Measurements from ENCODE around the gene COL6A2. TPM values are rescaled to one million over a fixed set of nuclear protein-coding genes. Genes with fewer than 3 reads are reported as not detected.

The COL6A2 gene
- total and polyA plus RNA-seq, 8 donors, result 362 to 647 (median 447) TPM

DNA sequence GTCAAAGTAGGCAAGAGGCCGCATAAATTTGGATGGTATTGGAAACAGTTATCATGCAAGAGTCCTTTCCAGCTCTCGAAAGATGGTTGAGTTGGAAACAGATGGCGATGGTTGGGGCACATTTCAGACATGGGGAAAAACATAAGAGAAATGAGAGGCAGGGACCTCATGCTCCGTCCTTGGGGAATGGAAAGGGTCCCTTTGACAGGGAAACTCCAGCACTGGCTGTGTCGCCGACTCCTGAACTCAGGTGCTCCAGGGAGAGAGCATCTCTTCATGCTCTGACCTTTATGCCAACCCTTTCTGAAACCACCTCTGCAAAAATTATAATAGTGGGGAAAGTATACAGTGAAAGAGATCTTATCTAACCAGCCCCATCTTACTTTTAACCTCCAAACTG lies 36.8 kb upstream of the COL6A2 start:
- Histone ChIP-seq H3K27ac (peak overlapping the region in 1 of 2 donors; percentile 71), H3K9me3 (peaks cover 0 to 11% of the 10 kb centered on the region in 2 donors), H3K4me3 (no peak overlapping the region), H3K4me1 (peaks cover 8% of the 10 kb centered on the region in 2 donors), H3K27me3 (peaks cover 0 to 76% of the 10 kb centered on the region in 2 donors), H3K36me3 (no peaks in the 10 kb centered on the region)
- TF ChIP-seq, protein P1, sequence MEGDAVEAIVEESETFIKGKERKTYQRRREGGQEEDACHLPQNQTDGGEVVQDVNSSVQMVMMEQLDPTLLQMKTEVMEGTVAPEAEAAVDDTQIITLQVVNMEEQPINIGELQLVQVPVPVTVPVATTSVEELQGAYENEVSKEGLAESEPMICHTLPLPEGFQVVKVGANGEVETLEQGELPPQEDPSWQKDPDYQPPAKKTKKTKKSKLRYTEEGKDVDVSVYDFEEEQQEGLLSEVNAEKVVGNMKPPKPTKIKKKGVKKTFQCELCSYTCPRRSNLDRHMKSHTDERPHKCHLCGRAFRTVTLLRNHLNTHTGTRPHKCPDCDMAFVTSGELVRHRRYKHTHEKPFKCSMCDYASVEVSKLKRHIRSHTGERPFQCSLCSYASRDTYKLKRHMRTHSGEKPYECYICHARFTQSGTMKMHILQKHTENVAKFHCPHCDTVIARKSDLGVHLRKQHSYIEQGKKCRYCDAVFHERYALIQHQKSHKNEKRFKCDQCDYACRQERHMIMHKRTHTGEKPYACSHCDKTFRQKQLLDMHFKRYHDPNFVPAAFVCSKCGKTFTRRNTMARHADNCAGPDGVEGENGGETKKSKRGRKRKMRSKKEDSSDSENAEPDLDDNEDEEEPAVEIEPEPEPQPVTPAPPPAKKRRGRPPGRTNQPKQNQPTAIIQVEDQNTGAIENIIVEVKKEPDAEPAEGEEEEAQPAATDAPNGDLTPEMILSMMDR (IDR thresholded peaks at IDR 0.05), result no peak
- DNase-seq (peak in 1 of 4 donors; percentile 21), ATAC-seq (no peak)
- intact Hi-C loops (cut with DNase I), result no loop called here

GRCh38 chr21:46061518-46061917 lies 36.4 kb upstream of the COL6A2 start:
- Histone ChIP-seq H3K9me3 (peaks cover 0 to 11% of the 10 kb centered on the region in 2 donors), H3K4me3 (no peak overlapping the region), H3K27me3 (peaks cover 0 to 76% of the 10 kb centered on the region in 2 donors), H3K27ac (peak overlapping the region in 1 of 2 donors; percentile 71), H3K4me1 (peaks cover 8 to 12% of the 10 kb centered on the region in 2 donors), H3K36me3 (no peaks in the 10 kb centered on the region)
- ATAC-seq, result no peak
- no peak for DNase-seq
- TF ChIP-seq, protein P1 (IDR thresholded peaks at IDR 0.05), result no peak
- intact Hi-C loops (cut with DNase I), result no loop called here

DNA sequence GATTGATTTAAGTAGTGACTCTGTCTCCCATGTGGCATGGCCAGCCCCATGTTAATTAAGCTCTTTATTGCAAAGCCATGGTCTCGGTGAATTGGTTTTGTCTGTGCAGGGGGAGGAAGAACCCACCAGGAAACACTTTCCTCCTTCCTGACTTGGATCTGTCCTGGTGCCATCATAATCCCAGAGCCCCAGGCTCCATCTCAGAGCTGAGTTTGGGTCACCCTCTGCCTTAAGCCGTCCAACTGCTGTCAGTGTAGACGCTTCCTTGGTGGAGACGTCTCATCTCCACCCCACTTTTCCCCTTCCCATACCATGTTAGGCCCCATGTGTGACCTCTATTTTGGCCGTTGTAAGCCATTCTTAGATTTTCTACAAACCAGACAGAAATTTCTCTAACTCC lies 36.0 kb upstream of the COL6A2 start:
- TF ChIP-seq, protein P1 (IDR thresholded peaks at IDR 0.05), result no peak
- intact Hi-C loops (cut with DNase I), result no loop called here
- ATAC-seq (no peak), DNase-seq (peak in 1 of 4 donors; percentile 10)
- H3K4me3 ChIP-seq, result no peak overlapping the region
- H3K27ac ChIP-seq, result no peak overlapping the region
- H3K4me1 ChIP-seq, result peaks cover 8 to 13% of the 10 kb centered on the region in 2 donors
- H3K36me3 ChIP-seq, result no peaks in the 10 kb centered on the region
- H3K27me3 ChIP-seq, result peaks cover 0 to 76% of the 10 kb centered on the region in 2 donors
- peaks cover 0 to 11% of the 10 kb centered on the region in 2 donors for H3K9me3 ChIP-seq

DNA sequence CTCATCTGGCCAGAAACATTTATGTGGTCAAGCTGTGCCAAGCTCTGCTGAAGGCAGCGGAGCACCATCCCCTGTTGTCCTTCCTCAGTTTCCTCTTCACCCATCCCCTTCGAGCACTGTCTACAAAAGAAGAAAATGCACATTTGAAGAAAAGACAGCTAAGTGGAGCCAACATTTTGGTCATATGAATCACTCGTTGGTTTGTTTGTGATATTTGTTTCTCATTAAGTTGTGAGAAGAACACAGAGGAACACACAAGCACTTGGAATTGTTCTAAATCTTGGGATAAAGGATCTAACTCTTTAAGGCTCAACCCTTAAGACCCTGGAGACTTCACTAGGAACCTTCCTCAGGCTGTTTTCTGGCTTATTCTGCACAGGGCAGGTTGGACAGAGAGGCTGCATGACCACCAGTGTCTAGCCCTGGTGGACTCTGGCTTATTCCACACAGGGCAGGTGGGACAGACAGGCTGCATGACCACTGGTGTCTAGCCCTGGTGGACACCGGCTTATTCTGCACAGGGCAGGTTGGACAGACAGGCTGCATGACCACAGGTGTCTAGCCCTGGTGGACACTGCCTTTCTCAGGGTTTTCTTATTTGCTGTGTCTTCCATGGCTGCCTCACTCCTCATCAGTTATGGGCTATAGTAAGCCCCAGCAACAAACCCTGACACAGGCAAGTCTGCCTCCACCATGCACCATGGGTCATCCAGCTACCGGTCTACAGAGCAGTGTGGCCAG lies 35.3 kb upstream of the COL6A2 start:
- peak overlapping the region in 1 of 2 donors; percentile 7 for H3K27ac ChIP-seq
- H3K4me3 ChIP-seq, result no peak overlapping the region
- ATAC-seq (no peak), DNase-seq (peak in 1 of 4 donors; percentile 13)
- no peaks in the 10 kb centered on the region for H3K36me3 ChIP-seq
- intact Hi-C loops (cut with DNase I), result no loop called here
- H3K4me1 ChIP-seq, result peaks cover 8 to 14% of the 10 kb centered on the region in 2 donors
- H3K9me3 ChIP-seq, result peaks cover 0 to 11% of the 10 kb centered on the region in 2 donors
- peaks cover 0 to 76% of the 10 kb centered on the region in 2 donors for H3K27me3 ChIP-seq
- TF ChIP-seq, protein P1 (IDR thresholded peaks at IDR 0.05), result no peak

GRCh38 chr21:46063227-46063626 lies 34.7 kb upstream of the COL6A2 start:
- DNase-seq, result no peak
- ATAC-seq, result no peak
- TF ChIP-seq, protein P1 (IDR thresholded peaks at IDR 0.05), result no peak
- Histone ChIP-seq H3K4me3 (no peak overlapping the region), H3K9me3 (peaks cover 0 to 11% of the 10 kb centered on the region in 2 donors), H3K27ac (no peak overlapping the region), H3K27me3 (peaks cover 0 to 78% of the 10 kb centered on the region in 2 donors), H3K36me3 (no peaks in the 10 kb centered on the region), H3K4me1 (peaks cover 8 to 14% of the 10 kb centered on the region in 2 donors)
- intact Hi-C loops (cut with DNase I), result no loop called here
